Bronchial epithelial cell (primary cell): ENCODE measurements around the gene ARHGAP25. TPM values are rescaled to one million over a fixed set of nuclear protein-coding genes. Genes with fewer than 3 reads are reported as not detected.

Source experiments
- DNase-seq: peaks from one replicate; pipeline ENCODE4 v3.0.0-alpha.2; 2010; ENCODE audit warnings: low read depth
- FAIRE-seq: peaks from 2 replicates; lab custom pipeline; 2011; peaks lifted over from hg19 to GRCh38; lab: Jason Lieb, UNC
- H3K27me3 ChIP-seq: 2 replicates; pipeline ENCODE4 v1.5.1; 2011; ENCODE audit warnings: low read length; ENCODE audit not compliant: control insufficient read depth, insufficient read depth
- H3K36me3 ChIP-seq: 2 replicates; pipeline ENCODE4 v1.5.1; 2011; ENCODE audit warnings: low read length; ENCODE audit not compliant: control insufficient read depth, insufficient read depth
- H3K4me3 ChIP-seq: 2 replicates; pipeline ENCODE4 v1.5.1; 2011; ENCODE audit warnings: mild to moderate bottlenecking, low read depth, low read length, control low read depth
- CTCF ChIP-seq: IDR thresholded peaks from 2 replicates; pipeline ENCODE4 v1.5.1; 2011; ENCODE audit warnings: mild to moderate bottlenecking, moderate library complexity, low read length, control low read depth, inconsistent platforms; ENCODE audit not compliant: insufficient read depth, severe bottlenecking
- total RNA-seq: library from RNA; depleted of rRNA; stranded (reverse); fragments of >200 nt; gene quantifications from 2 replicates; pipeline ENCODE4 v1.2.1, GENCODE V29; 2014

ARHGAP25 gene
- total RNA-seq, 1 donor from 2014 or later: 0.79 TPM

- H3K36me3 ChIP-seq: no peaks in the 10 kb centered on the region
- FAIRE-seq (no peak), DNase-seq (no peak)
- H3K27me3 ChIP-seq: no peaks in the 10 kb centered on the region
- no peak for TF ChIP-seq CTCF
- no peak overlapping the region for H3K4me3 ChIP-seq
These were observed 1.5 kb downstream of the ARHGAP25 start for GRCh38 chr2:68736086-68736485.

- Histone ChIP-seq H3K4me3 (no peak overlapping the region), H3K36me3 (no peaks in the 10 kb centered on the region), H3K27me3 (no peaks in the 10 kb centered on the region)
- FAIRE-seq (no peak), DNase-seq (no peak)
- TF ChIP-seq CTCF: no peak
These were observed 3.1 kb downstream of the ARHGAP25 start for GRCh38 chr2:68737711-68738110.

GRCh38 chr2:68738906-68739594 lies 4.4 kb downstream of the ARHGAP25 start:
- DNase-seq (no peak), FAIRE-seq (no peak)
- TF ChIP-seq CTCF: no peak
- H3K27me3 ChIP-seq: no peaks in the 10 kb centered on the region
- H3K36me3 ChIP-seq: no peaks in the 10 kb centered on the region
- no peak overlapping the region for H3K4me3 ChIP-seq

GRCh38 chr2:68739595-68740399 lies 5.2 kb downstream of the ARHGAP25 start:
- no peaks in the 10 kb centered on the region for H3K36me3 ChIP-seq
- TF ChIP-seq CTCF: no peak
- no peak for DNase-seq
- no peak for FAIRE-seq
- no peaks in the 10 kb centered on the region for H3K27me3 ChIP-seq
- H3K4me3 ChIP-seq: no peak overlapping the region

GRCh38 chr2:68740400-68740914 lies 5.8 kb downstream of the ARHGAP25 start:
- FAIRE-seq (no peak), DNase-seq (peak; percentile 87)
- H3K27me3 ChIP-seq: no peaks in the 10 kb centered on the region
- TF ChIP-seq CTCF: no peak
- H3K4me3 ChIP-seq: no peak overlapping the region
- H3K36me3 ChIP-seq: no peaks in the 10 kb centered on the region
